Neuronal stem cell (in vitro differentiated cells): ENCODE results near the gene ASCC3.

Source experiments
- DNase-seq: peaks from one replicate; pipeline ENCODE4 v3.0.0-alpha.2; 2013; ENCODE audit warnings: low spot score
- H2AFZ ChIP-seq: one replicate; pipeline ENCODE4 v1.6.1; 2013; ENCODE audit warnings: mild to moderate bottlenecking, low read length, inconsistent platforms
- H2AK5ac ChIP-seq: 2 replicates; pipeline ENCODE4 v1.6.1; 2013; ENCODE audit warnings: low read depth, mild to moderate bottlenecking, inconsistent platforms, low read length, moderate library complexity, mixed read lengths
- H2BK120ac ChIP-seq: 2 replicates; pipeline ENCODE4 v1.6.1; 2013; ENCODE audit warnings: low read depth, mild to moderate bottlenecking, inconsistent platforms, low read length, moderate library complexity, mixed read lengths
- H2BK12ac ChIP-seq: one replicate; pipeline ENCODE4 v1.6.1; 2013; ENCODE audit warnings: low read length, inconsistent platforms
- H2BK15ac ChIP-seq: 2 replicates; pipeline ENCODE4 v1.6.1; 2013; ENCODE audit warnings: mild to moderate bottlenecking, low read length, inconsistent platforms, mixed read lengths
- H2BK5ac ChIP-seq: one replicate; pipeline ENCODE4 v1.6.1; 2013; ENCODE audit warnings: inconsistent platforms, mild to moderate bottlenecking, low read length, moderate library complexity
- H3K14ac ChIP-seq: one replicate; pipeline ENCODE4 v1.6.1; 2013; ENCODE audit warnings: low read length, inconsistent platforms
- H3K18ac ChIP-seq: 2 replicates; pipeline ENCODE4 v1.6.1; 2013; ENCODE audit warnings: low read length, inconsistent platforms
- H3K23ac ChIP-seq: 2 replicates; pipeline ENCODE4 v1.6.1; 2013; ENCODE audit warnings: low read depth, mild to moderate bottlenecking, mixed read lengths, low read length, inconsistent platforms; ENCODE audit not compliant: poor library complexity
- H3K27ac ChIP-seq: replicated peaks from 3 replicates; pipeline ENCODE4 v1.5.1; 2013; ENCODE audit warnings: low read length, inconsistent platforms
- H3K27me3 ChIP-seq, 3 experiments: 2 replicates each; pipeline ENCODE4 v1.6.1; 2013; ENCODE audit warnings: low read length in 3 of 3, mild to moderate bottlenecking in 2 of 3, inconsistent platforms in 1 of 3, low read depth in 1 of 3, mixed read lengths in 1 of 3, moderate library complexity in 1 of 3; ENCODE audit not compliant: control insufficient read depth in 3 of 3, insufficient read depth in 3 of 3
- H3K36me3 ChIP-seq, 2 donors: replicated peaks in 1 of 2; 2 replicates each; pipeline ENCODE4 v1.6.1; 2013; ENCODE audit warnings: low read length in 2 of 2; ENCODE audit not compliant: control insufficient read depth in 2 of 2, insufficient read depth in 2 of 2
- H3K4ac ChIP-seq: 2 replicates; pipeline ENCODE4 v1.6.1; 2013; ENCODE audit warnings: inconsistent platforms, mild to moderate bottlenecking, low read length, moderate library complexity
- H3K4me1 ChIP-seq, 2 donors: 1 replicate in 1 of 2; 2 replicates in 1 of 2; pipeline ENCODE4 v1.6.1; 2013; ENCODE audit warnings: low read length in 2 of 2, low read depth in 1 of 2; ENCODE audit not compliant: control insufficient read depth in 2 of 2, insufficient read depth in 1 of 2
- H3K4me2 ChIP-seq: one replicate; pipeline ENCODE4 v1.6.1; 2013; ENCODE audit warnings: mild to moderate bottlenecking, low read length, inconsistent platforms; ENCODE audit not compliant: insufficient read depth, poor library complexity, severe bottlenecking
- H3K4me3 ChIP-seq, 2 donors: 2 replicates each; pipeline ENCODE4 v1.5.1; 2013; ENCODE audit warnings: low read length in 2 of 2, mild to moderate bottlenecking in 2 of 2, inconsistent platforms in 1 of 2, moderate library complexity in 1 of 2
- H3K79me1 ChIP-seq: one replicate; pipeline ENCODE4 v1.6.1; 2013; ENCODE audit warnings: low read depth, mild to moderate bottlenecking, inconsistent platforms, low read length, moderate library complexity
- H3K9ac ChIP-seq: one replicate; pipeline ENCODE4 v1.6.1; 2013; ENCODE audit warnings: mild to moderate bottlenecking, low read depth, low read length, inconsistent platforms; ENCODE audit not compliant: poor library complexity
- H3K9me3 ChIP-seq, 2 donors: replicated peaks in 1 of 2; 2 replicates each; pipeline versions ENCODE3 to v1.6.1; 2013; ENCODE audit warnings: low read length in 2 of 2, mild to moderate bottlenecking in 2 of 2, inconsistent platforms in 1 of 2, low read depth in 1 of 2, mixed read lengths in 1 of 2, moderate library complexity in 1 of 2; ENCODE audit not compliant: control insufficient read depth in 2 of 2, insufficient read depth in 1 of 2
- H4K8ac ChIP-seq: one replicate; pipeline ENCODE4 v1.6.1; 2013; ENCODE audit warnings: low read depth, mild to moderate bottlenecking, inconsistent platforms, low read length, moderate library complexity
- H4K91ac ChIP-seq: one replicate; pipeline ENCODE4 v1.6.1; 2013; ENCODE audit warnings: low read length, low read depth, mild to moderate bottlenecking, inconsistent platforms; ENCODE audit not compliant: poor library complexity
- WGBS, 2 donors: extraction: QIAGEN DNeasy Blood & Tissue Kit; methylation state at CpG; one replicate each; pipeline ENCODE4 v1.1.7; 2013; ENCODE audit warnings: missing lambda C conversion rate in 2 of 2, mixed read lengths in 1 of 2; ENCODE audit not compliant: insufficient read length in 2 of 2, insufficient replicate concordance in 1 of 2; ENCODE audit errors: extremely low coverage in 2 of 2; 5-methylcytosine and 5-hydroxymethylcytosine counted together

The ASCC3 gene

GRCh38 chr6:100774681-100775080 is 106.4 kb downstream of the ASCC3 start:
- no peaks in the 10 kb centered on the region for H3K4me1 ChIP-seq

GRCh38 chr6:100768816-100769351 is 112.2 kb downstream of the ASCC3 start:
- H3K27ac ChIP-seq: no peak overlapping the region
- no peak overlapping the region for H2AFZ ChIP-seq
- H3K4me2 ChIP-seq: no peak overlapping the region
- H2BK12ac ChIP-seq: no peak overlapping the region
- no CpG with 5 or more reads among the region's 1 CpG for WGBS, 2 donors
- H2BK5ac ChIP-seq: no peak overlapping the region
- no peak overlapping the region for H3K14ac ChIP-seq
- H2BK120ac ChIP-seq: no peak overlapping the region
- no peak for DNase-seq
- H3K4ac ChIP-seq: no peak overlapping the region
- H3K23ac ChIP-seq: no peak overlapping the region
- no peaks in the 10 kb centered on the region for H3K4me1 ChIP-seq
- no peak overlapping the region for H3K9ac ChIP-seq
- H2BK15ac ChIP-seq: no peak overlapping the region
- H4K8ac ChIP-seq: no peak overlapping the region
- peaks cover 2 to 35% of the 10 kb centered on the region in 2 donors for H3K36me3 ChIP-seq
- H3K18ac ChIP-seq: no peak overlapping the region
- no peak overlapping the region for H3K4me3 ChIP-seq
- H3K9me3 ChIP-seq: peaks cover 2 to 18% of the 10 kb centered on the region in 2 donors
- no peaks in the 10 kb centered on the region for H3K27me3 ChIP-seq
- no peaks in the 10 kb centered on the region for H3K79me1 ChIP-seq
- no peak overlapping the region for H2AK5ac ChIP-seq
- H4K91ac ChIP-seq: no peak overlapping the region

More at GRCh38 chr6:100774681-100775080, 106.4 kb downstream of the ASCC3 start:
- H4K8ac ChIP-seq: no peak overlapping the region
- no peak overlapping the region for H3K4me2 ChIP-seq
- no peak overlapping the region for H3K4ac ChIP-seq
- no peak overlapping the region for H4K91ac ChIP-seq
- no peak overlapping the region for H2AK5ac ChIP-seq
- H3K18ac ChIP-seq: no peak overlapping the region
- H2BK15ac ChIP-seq: no peak overlapping the region
- peaks cover 0 to 8% of the 10 kb centered on the region in 2 donors for H3K36me3 ChIP-seq
- WGBS, 2 donors: no CpG with 5 or more reads among the region's 1 CpG
- no peak overlapping the region for H2BK12ac ChIP-seq
- no peaks in the 10 kb centered on the region for H3K79me1 ChIP-seq
- DNase-seq: no peak
- no peak overlapping the region for H2AFZ ChIP-seq
- no peaks in the 10 kb centered on the region for H3K27me3 ChIP-seq
- H3K4me3 ChIP-seq: no peak overlapping the region
- H2BK5ac ChIP-seq: no peak overlapping the region
- H3K27ac ChIP-seq: no peak overlapping the region
- no peak overlapping the region for H2BK120ac ChIP-seq
- H3K9ac ChIP-seq: no peak overlapping the region
- no peaks in the 10 kb centered on the region for H3K9me3 ChIP-seq
- no peak overlapping the region for H3K23ac ChIP-seq
- H3K14ac ChIP-seq: no peak overlapping the region

GRCh38 chr6:100763617-100764241 is 117.4 kb downstream of the ASCC3 start:
- H3K4me3 ChIP-seq: no peak overlapping the region
- no peak overlapping the region for H3K27ac ChIP-seq
- no CpG with 5 or more reads among the region's 2 CpGs for WGBS, 2 donors
- no peak overlapping the region for H4K91ac ChIP-seq
- no peak overlapping the region for H2BK12ac ChIP-seq
- H2BK5ac ChIP-seq: no peak overlapping the region
- H2AFZ ChIP-seq: no peak overlapping the region
- H3K23ac ChIP-seq: no peak overlapping the region
- H3K4me1 ChIP-seq: no peaks in the 10 kb centered on the region
- no peak overlapping the region for H4K8ac ChIP-seq
- H3K9me3 ChIP-seq: peaks cover 10 to 28% of the 10 kb centered on the region in 2 donors
- no peak for DNase-seq
- no peak overlapping the region for H3K4me2 ChIP-seq
- H3K36me3 ChIP-seq: peaks cover 7 to 82% of the 10 kb centered on the region in 2 donors
- no peak overlapping the region for H3K14ac ChIP-seq
- H2BK15ac ChIP-seq: no peak overlapping the region
- H3K4ac ChIP-seq: no peak overlapping the region
- H3K27me3 ChIP-seq: no peaks in the 10 kb centered on the region
- H3K79me1 ChIP-seq: no peaks in the 10 kb centered on the region
- H3K18ac ChIP-seq: no peak overlapping the region
- H2BK120ac ChIP-seq: no peak overlapping the region
- no peak overlapping the region for H3K9ac ChIP-seq
- H2AK5ac ChIP-seq: no peak overlapping the region

- H3K23ac ChIP-seq: no peak overlapping the region
- no peak for DNase-seq
- no peak overlapping the region for H3K4me2 ChIP-seq
- H3K4ac ChIP-seq: no peak overlapping the region
- no CpG with 5 or more reads among the region's 2 CpGs for WGBS, 2 donors
- no peak overlapping the region for H2AFZ ChIP-seq
- H3K18ac ChIP-seq: no peak overlapping the region
- no peak overlapping the region for H2BK15ac ChIP-seq
- H3K36me3 ChIP-seq: peaks cover 7 to 94% of the 10 kb centered on the region in 2 donors
- H3K14ac ChIP-seq: no peak overlapping the region
- no peaks in the 10 kb centered on the region for H3K4me1 ChIP-seq
- H2BK5ac ChIP-seq: no peak overlapping the region
- H3K27ac ChIP-seq: no peak overlapping the region
- H3K27me3 ChIP-seq: no peaks in the 10 kb centered on the region
- no peak overlapping the region for H4K8ac ChIP-seq
- no peaks in the 10 kb centered on the region for H3K79me1 ChIP-seq
- H2BK12ac ChIP-seq: no peak overlapping the region
- H3K4me3 ChIP-seq: no peak overlapping the region
- no peak overlapping the region for H2AK5ac ChIP-seq
- no peak overlapping the region for H3K9ac ChIP-seq
- no peak overlapping the region for H4K91ac ChIP-seq
- H2BK120ac ChIP-seq: no peak overlapping the region
- H3K9me3 ChIP-seq: peaks cover 10 to 28% of the 10 kb centered on the region in 2 donors
These were observed 119.3 kb downstream of the ASCC3 start for GRCh38 chr6:100761841-100762240.
